Esophagus muscularis mucosa (tissue), 4 donors: ENCODE measurements around the gene DEPP1.

Experiments used
- CTCF ChIP-seq, 3 experiments: fragments of 200-600 bp in 2 of 3; fragments of 450-650 bp in 1 of 3; sonication (generic) in 2 of 3; IDR thresholded peaks; one replicate each; pipeline ENCODE4 v1.5.1; 2017 to 2019; ENCODE audit warnings: antibody characterized with exemption in 3 of 3, mild to moderate bottlenecking in 2 of 3, moderate library complexity in 1 of 3
- EP300 ChIP-seq: sonication (generic); formaldehyde crosslinking; IDR thresholded peaks from one replicate; pipeline ENCODE4 v1.6.1; 2017; ENCODE audit warnings: antibody characterized with exemption
- POLR2A ChIP-seq: fragments of 450-650 bp; IDR thresholded peaks from one replicate; pipeline ENCODE4 v1.6.1; 2017; ENCODE audit warnings: antibody characterized with exemption, moderate library complexity, mild to moderate bottlenecking, low read depth
- POLR2AphosphoS5 ChIP-seq, 2 donors: sonication (generic); formaldehyde crosslinking; IDR thresholded peaks; one replicate each; pipeline ENCODE4 v1.6.1; 2017; ENCODE audit warnings: antibody characterized with exemption in 2 of 2

GRCh38 chr10:44978213-44978569, 418 bp downstream of the DEPP1 start:
- TF ChIP-seq POLR2A (no peak), CTCF (IDR thresholded peaks at IDR 0.05) (no peak), POLR2AphosphoS5 (IDR thresholded peaks at IDR 0.05) (no peak), EP300 (no peak)
